ENCODE results near the gene GRK5.

GRK5 gene

GRCh38 chr10:119496273-119496672, 288.9 kb downstream of the GRK5 start:
- TF ChIP-seq CTCF (IDR thresholded peaks at IDR 0.05), result no peak
- TF ChIP-seq ZFX (IDR thresholded peaks at IDR 0.05; ENCODE audit: borderline replicate concordance), result no peak
- H3K27ac ChIP-seq, result no peak overlapping the region

GRCh38 chr10:119497243-119497642, 289.9 kb downstream of the GRK5 start:
- no peak overlapping the region for H3K27ac ChIP-seq
- no peak for TF ChIP-seq CTCF (IDR thresholded peaks at IDR 0.05)
- no peak for TF ChIP-seq ZFX (IDR thresholded peaks at IDR 0.05; ENCODE audit: borderline replicate concordance)

- TF ChIP-seq ZFX (IDR thresholded peaks at IDR 0.05; ENCODE audit: borderline replicate concordance) (no peak), CTCF (IDR thresholded peaks at IDR 0.05) (no peak)
These were observed 291.7 kb downstream of the GRK5 start for GRCh38 chr10:119498889-119499676.

GRCh38 chr10:119499677-119500002, 292.3 kb downstream of the GRK5 start:
- TF ChIP-seq CTCF (IDR thresholded peaks at IDR 0.05) (no peak), ZFX (IDR thresholded peaks at IDR 0.05; ENCODE audit: borderline replicate concordance) (no peak)
- no peak overlapping the region for H3K27ac ChIP-seq

More at GRCh38 chr10:119498889-119499676, 291.7 kb downstream of the GRK5 start:
- H3K27ac ChIP-seq, result no peak overlapping the region

GRCh38 chr10:119500123-119500795, 292.9 kb downstream of the GRK5 start:
- no peak overlapping the region for H3K27ac ChIP-seq
- TF ChIP-seq CTCF (IDR thresholded peaks at IDR 0.05) (no peak), ZFX (IDR thresholded peaks at IDR 0.05; ENCODE audit: borderline replicate concordance) (no peak)

GRCh38 chr10:119500821-119501220, 293.4 kb downstream of the GRK5 start:
- no peak overlapping the region for H3K27ac ChIP-seq
- TF ChIP-seq ZFX (IDR thresholded peaks at IDR 0.05; ENCODE audit: borderline replicate concordance) (no peak), CTCF (IDR thresholded peaks at IDR 0.05) (no peak)

GRCh38 chr10:119501690-119502089, 294.3 kb downstream of the GRK5 start:
- no peak overlapping the region for H3K27ac ChIP-seq
- no peak for TF ChIP-seq ZFX (IDR thresholded peaks at IDR 0.05; ENCODE audit: borderline replicate concordance)
- TF ChIP-seq CTCF (IDR thresholded peaks at IDR 0.05), result no peak
